Activated naive CD4-positive, alpha-beta T cell treated with anti-CD3 and anti-CD28 coated beads, Interleukin-2, amount 10 ng/mL, durations not matched to agents 7 days and 5 days (primary cell): ENCODE data around the gene PXDN.

ENCODE experiments used
- CTCF ChIA-PET: fragments of 350-600 bp; sonication (Branson Sonifier 250); formaldehyde crosslinking; loops from one replicate; lab custom pipeline; 2021; ENCODE audit warnings: antibody characterized with exemption; lab: Charles Lee
- DNase-seq: peaks from one replicate; pipeline ENCODE4 v3.0.0-alpha.2; 2020
- H3K27ac Mint-ChIP-seq: one replicate; pipeline ENCODE4 v1.8.0; 2021; ENCODE audit warnings: mild to moderate bottlenecking, moderate library complexity, mixed read lengths
- H3K27me3 Mint-ChIP-seq: one replicate; pipeline ENCODE4 v1.8.0; 2021; ENCODE audit warnings: mild to moderate bottlenecking, mixed read lengths
- H3K36me3 Mint-ChIP-seq: one replicate; pipeline ENCODE4 v1.8.0; 2021; ENCODE audit warnings: mixed read lengths
- H3K4me1 Mint-ChIP-seq: one replicate; pipeline ENCODE4 v1.8.0; 2021; ENCODE audit warnings: mixed read lengths
- H3K4me3 Mint-ChIP-seq: one replicate; pipeline ENCODE4 v1.8.0; 2021; ENCODE audit warnings: mild to moderate bottlenecking, moderate library complexity, mixed read lengths
- H3K9me3 Mint-ChIP-seq: one replicate; pipeline ENCODE4 v1.8.0; 2021; ENCODE audit warnings: mixed read lengths

PXDN gene

DNA sequence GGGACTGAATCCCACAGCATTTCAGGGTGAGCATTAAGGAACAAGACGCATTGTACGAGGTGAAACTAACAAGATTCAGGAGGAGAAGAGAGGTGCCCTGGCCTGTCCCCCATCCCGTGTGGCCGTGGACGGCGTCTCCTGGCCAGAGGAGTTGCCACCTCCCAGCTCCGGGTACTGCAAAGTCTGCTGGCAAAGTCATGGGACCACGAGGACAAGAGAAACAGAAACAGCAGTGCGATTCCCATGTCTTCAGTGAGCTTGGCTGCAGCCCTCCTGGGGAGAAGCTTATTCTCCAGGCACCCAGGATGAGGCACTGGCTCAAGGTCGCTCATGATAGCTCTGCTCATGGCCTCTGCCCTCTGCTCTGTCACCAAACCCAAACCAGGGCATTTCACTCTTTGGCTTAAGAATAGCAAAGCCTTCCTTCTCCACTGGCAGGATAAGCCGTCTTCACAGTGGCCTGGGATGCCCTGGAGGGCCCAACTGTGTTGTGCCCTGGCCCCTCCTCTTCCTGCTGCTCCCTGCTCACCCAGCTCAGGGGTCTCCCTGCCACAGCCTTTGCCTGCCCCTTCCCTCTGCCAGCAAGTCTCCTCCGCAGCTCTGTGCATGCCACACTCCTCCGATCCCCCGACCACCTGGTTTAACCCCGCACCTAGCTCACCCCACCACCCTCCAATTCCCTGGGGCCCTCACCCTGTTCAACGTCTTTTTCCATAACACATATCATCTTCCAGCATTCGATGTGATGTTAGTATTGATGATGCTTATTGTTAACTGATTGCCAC lies 144.8 kb downstream of the PXDN start:
- no peak overlapping the region for H3K4me3 Mint-ChIP-seq
- H3K36me3 Mint-ChIP-seq: no peaks in the 10 kb centered on the region
- no peak for DNase-seq
- no peak overlapping the region for H3K27ac Mint-ChIP-seq
- no peaks in the 10 kb centered on the region for H3K4me1 Mint-ChIP-seq
- H3K27me3 Mint-ChIP-seq: no peaks in the 10 kb centered on the region
- CTCF ChIA-PET: no interaction called here
- no peaks in the 10 kb centered on the region for H3K9me3 Mint-ChIP-seq

- no peaks in the 10 kb centered on the region for H3K36me3 Mint-ChIP-seq
- no peak for DNase-seq
- H3K4me3 Mint-ChIP-seq: no peak overlapping the region
- H3K27me3 Mint-ChIP-seq: no peaks in the 10 kb centered on the region
- H3K27ac Mint-ChIP-seq: no peak overlapping the region
- no peaks in the 10 kb centered on the region for H3K9me3 Mint-ChIP-seq
- H3K4me1 Mint-ChIP-seq: no peaks in the 10 kb centered on the region
- CTCF ChIA-PET: no interaction called here
Measured at GRCh38 chr2:1598800-1599199, 145.5 kb downstream of the PXDN start.

DNA sequence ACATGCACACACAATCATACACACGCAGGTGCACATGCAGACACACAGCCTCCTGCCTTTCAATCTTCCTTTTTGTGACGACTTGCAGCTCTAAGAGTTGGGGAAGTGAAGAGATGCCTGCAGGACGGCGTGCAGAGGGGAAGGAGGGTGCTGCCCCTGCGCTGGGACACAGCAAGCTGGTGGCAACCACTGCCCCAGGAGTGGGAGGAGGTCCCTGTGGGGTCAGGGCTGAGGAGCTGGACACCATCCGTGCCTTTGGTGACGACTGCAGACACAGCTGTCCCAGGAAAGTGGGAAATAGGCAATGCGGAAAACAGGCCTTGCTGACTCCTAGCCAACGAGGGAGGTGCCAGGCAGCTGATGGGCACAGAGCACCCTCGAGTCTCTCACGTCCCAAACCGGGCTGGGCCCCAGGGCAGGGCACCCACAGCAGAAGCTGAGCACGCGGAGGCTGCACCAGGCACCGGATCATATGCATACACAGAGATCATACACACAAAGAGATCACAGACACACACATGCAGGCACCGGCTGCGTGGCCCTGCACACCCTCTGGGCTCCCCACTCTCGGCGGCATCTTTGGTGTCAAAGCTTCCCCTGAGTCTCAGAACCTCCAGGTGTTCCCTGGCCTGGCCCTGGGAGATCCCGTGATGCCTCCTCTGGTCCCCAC lies 146.1 kb downstream of the PXDN start:
- Mint-ChIP-seq H3K4me3 (no peak overlapping the region), H3K36me3 (no peaks in the 10 kb centered on the region), H3K9me3 (no peaks in the 10 kb centered on the region), H3K27ac (no peak overlapping the region), H3K4me1 (no peaks in the 10 kb centered on the region), H3K27me3 (no peaks in the 10 kb centered on the region)
- DNase-seq: no peak
- CTCF ChIA-PET: no interaction called here

DNA sequence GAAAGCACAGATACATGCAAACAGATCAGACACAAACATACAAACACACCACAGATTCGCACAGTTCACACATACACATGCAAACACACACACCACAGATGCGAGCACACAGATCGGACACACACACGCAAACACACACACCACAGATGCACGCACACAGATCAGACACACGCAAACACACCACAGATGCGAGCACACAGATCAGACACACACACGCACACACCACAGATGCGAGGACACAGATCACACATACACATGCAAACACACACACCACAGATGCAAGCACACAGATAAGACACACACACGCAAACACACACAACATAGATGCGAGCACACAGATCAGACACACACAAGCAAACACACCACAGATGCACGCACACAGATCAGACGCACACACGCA lies 149.0 kb downstream of the PXDN start:
- H3K9me3 Mint-ChIP-seq: no peaks in the 10 kb centered on the region
- no peak overlapping the region for H3K4me3 Mint-ChIP-seq
- no peak for DNase-seq
- peaks cover 19% of the 10 kb centered on the region for H3K27me3 Mint-ChIP-seq
- no peaks in the 10 kb centered on the region for H3K4me1 Mint-ChIP-seq
- no peaks in the 10 kb centered on the region for H3K36me3 Mint-ChIP-seq
- CTCF ChIA-PET: no interaction called here
- no peak overlapping the region for H3K27ac Mint-ChIP-seq

DNA sequence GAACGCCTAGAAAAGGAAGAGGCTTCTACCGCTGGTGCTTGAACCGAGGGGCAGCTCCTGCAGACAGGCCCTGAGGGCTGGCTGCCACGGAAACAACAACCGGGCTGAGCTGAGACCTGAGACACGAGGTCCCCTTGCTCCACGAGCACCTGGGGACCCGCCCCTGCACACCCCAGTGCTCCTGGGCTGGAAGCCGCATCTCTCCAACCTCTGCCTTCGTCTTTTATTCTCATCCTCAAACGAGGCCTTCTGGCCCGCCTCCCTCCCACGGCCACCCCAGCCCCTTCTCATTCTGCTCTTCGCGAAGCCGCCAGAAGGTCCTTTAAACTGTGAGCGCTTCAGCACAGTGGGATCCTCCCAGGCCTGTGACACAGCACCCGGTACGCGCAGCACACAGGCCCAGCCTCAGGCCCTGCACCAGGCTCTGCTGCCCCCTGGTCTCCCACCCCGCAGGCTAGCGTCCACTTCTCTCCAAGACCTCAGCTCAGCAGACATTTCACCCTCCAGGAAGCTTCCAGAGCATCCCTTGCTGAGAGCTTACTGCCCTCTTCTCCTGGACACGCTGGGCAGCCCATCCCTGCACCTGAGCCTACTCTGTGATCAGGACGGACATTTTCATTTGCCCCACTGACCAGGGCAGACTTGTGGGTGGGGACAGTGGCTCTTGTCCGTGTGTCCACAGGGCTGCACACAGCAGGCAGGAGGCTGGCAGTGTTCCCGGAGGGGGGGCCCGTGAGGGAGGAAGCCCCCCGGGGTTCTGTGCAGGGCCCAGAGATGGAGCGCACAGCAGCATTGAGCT lies 149.7 kb downstream of the PXDN start:
- no peak for DNase-seq
- Mint-ChIP-seq H3K4me3 (no peak overlapping the region), H3K27ac (no peak overlapping the region), H3K27me3 (peaks cover 19% of the 10 kb centered on the region), H3K36me3 (no peaks in the 10 kb centered on the region), H3K4me1 (no peaks in the 10 kb centered on the region), H3K9me3 (no peaks in the 10 kb centered on the region)
- CTCF ChIA-PET: no interaction called here

- Mint-ChIP-seq H3K4me1 (no peaks in the 10 kb centered on the region), H3K27ac (no peak overlapping the region), H3K36me3 (no peaks in the 10 kb centered on the region), H3K9me3 (no peaks in the 10 kb centered on the region), H3K4me3 (no peak overlapping the region), H3K27me3 (peaks cover 19% of the 10 kb centered on the region)
- CTCF ChIA-PET: no interaction called here
- DNase-seq: no peak
Measured at GRCh38 chr2:1594123-1594372, 150.3 kb downstream of the PXDN start.

DNA sequence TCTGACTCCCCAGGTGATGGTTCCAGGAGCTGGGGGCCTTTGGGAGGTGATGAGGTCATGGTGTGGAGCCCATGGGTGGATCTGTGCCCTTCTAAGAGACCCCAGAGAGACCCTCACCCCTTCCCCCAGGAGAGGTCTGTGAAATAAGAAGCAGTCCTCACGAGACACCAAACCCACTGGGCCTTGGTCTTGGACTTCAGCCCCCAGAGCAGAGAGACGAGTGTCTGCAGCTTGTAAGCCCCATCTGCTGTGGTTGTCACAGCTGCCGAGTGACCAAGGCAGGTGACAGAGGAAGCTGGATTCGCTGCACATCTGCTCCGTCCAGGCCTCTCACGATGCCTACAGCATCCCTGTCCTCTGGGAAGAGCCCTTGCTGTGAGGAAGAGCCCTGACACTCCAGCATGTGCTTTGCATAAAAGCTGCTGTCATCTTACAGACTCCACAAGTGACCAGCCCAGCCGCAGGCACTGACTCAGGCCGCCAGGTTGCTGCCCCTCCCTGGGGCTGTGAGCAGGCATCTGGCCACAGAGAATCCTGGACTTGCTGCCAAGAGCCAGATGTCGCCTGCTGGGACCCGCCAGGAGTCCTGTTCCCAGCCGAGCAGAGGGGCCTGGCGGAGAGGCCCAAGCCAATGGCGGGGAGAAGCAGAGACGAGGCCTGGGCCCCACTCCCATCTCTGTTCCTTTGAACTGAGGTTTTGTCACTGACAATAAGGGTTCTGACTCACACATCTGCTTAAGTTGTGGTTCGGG lies 150.8 kb downstream of the PXDN start:
- Mint-ChIP-seq H3K36me3 (no peaks in the 10 kb centered on the region), H3K9me3 (no peaks in the 10 kb centered on the region), H3K27me3 (peaks cover 19% of the 10 kb centered on the region), H3K4me1 (no peaks in the 10 kb centered on the region), H3K27ac (no peak overlapping the region), H3K4me3 (no peak overlapping the region)
- CTCF ChIA-PET: no interaction called here
- no peak for DNase-seq

- Mint-ChIP-seq H3K9me3 (no peaks in the 10 kb centered on the region), H3K4me3 (no peak overlapping the region), H3K36me3 (no peaks in the 10 kb centered on the region), H3K27me3 (peaks cover 19% of the 10 kb centered on the region), H3K27ac (no peak overlapping the region), H3K4me1 (no peaks in the 10 kb centered on the region)
- CTCF ChIA-PET: no interaction called here
- no peak for DNase-seq
Measured at GRCh38 chr2:1591978-1592907, 152.1 kb downstream of the PXDN start.

DNA sequence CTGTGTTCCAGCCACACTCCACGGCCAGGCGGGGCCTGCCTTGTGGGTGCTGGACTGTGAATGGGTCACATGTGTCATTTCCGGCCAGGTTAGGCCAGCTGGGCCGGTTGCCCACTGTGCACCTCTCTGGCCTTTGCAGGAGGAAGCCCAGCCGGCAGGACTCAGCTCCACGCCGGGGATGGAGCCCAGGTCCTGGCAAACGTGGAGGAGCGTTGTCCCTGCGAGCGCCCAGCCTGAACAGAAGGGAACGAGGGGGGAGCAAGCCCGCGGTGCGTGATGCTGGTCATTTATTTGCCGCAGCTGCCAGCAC lies 152.9 kb downstream of the PXDN start:
- Mint-ChIP-seq H3K9me3 (no peaks in the 10 kb centered on the region), H3K4me3 (no peak overlapping the region), H3K27ac (no peak overlapping the region), H3K4me1 (no peaks in the 10 kb centered on the region), H3K36me3 (no peaks in the 10 kb centered on the region), H3K27me3 (peaks cover 19% of the 10 kb centered on the region)
- CTCF ChIA-PET: no interaction called here
- no peak for DNase-seq

DNA sequence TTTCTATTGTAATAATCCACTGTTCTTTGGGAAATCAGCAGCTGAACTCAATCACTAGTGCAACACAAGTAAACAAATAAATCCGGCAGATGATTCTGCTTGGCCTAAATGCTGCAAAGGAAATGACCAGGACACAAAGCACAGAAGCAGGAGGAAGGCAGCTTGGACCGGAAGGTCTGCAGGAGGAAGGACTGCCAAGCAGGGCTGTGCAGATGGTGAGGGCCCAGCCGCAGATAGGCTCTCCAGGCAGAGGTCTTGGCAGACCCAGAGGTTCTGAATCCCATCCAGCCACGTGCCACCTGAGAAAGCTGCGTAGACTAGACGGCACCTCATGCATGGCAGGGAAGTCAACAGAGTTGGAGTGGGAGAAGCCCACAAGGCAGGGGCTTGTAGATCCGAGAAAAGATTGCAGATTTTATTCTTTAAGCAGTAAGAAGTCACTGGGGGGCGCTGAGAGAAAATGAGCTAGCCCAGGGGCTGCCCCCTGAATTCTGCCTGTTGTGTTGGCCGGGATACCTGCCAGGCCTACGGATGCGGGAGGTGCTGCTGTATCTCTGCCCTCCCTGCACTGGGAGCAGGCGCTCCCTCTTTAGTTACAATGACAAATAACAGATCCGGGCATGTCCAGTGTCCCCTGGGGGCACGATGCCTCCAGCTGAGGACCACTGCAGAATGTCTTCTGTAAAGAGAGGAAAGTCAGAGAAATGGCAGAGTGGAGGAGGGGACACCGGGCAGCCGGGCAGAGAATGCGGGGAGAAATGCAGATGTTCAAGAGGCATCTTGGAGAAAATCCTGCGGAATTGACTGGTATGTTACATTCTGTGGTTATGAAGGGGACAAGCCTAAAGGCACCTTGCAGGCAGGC lies 153.5 kb downstream of the PXDN start:
- Mint-ChIP-seq H3K36me3 (no peaks in the 10 kb centered on the region), H3K27ac (no peak overlapping the region), H3K27me3 (peaks cover 19% of the 10 kb centered on the region), H3K4me3 (no peak overlapping the region), H3K9me3 (no peaks in the 10 kb centered on the region), H3K4me1 (no peaks in the 10 kb centered on the region)
- DNase-seq: no peak
- CTCF ChIA-PET: no interaction called here

- Mint-ChIP-seq H3K36me3 (no peaks in the 10 kb centered on the region), H3K27me3 (peaks cover 19% of the 10 kb centered on the region), H3K4me1 (no peaks in the 10 kb centered on the region), H3K9me3 (no peaks in the 10 kb centered on the region), H3K4me3 (no peak overlapping the region), H3K27ac (no peak overlapping the region)
- CTCF ChIA-PET: no interaction called here
- no peak for DNase-seq
Measured at GRCh38 chr2:1588978-1589621, 155.2 kb downstream of the PXDN start.

- CTCF ChIA-PET: no interaction called here
- DNase-seq: no peak
- Mint-ChIP-seq H3K36me3 (no peaks in the 10 kb centered on the region), H3K9me3 (no peaks in the 10 kb centered on the region), H3K4me3 (no peak overlapping the region), H3K27me3 (peaks cover 19% of the 10 kb centered on the region), H3K27ac (no peak overlapping the region), H3K4me1 (no peaks in the 10 kb centered on the region)
Measured at GRCh38 chr2:1588051-1588977, 156.0 kb downstream of the PXDN start.
